Astrocyte (in vitro differentiated cells and primary cell): ENCODE results near the gene MCF2L. TPM values are rescaled to one million over a fixed set of nuclear protein-coding genes. Genes with fewer than 3 reads are reported as not detected.

ENCODE experiments used
- DNase-seq: peaks from one replicate; pipeline ENCODE4 v3.0.0-alpha.2; 2010; ENCODE audit warnings: low read depth
- FAIRE-seq: peaks from 2 replicates; lab custom pipeline; 2011; peaks lifted over from hg19 to GRCh38; lab: Jason Lieb, UNC
- H2AFZ ChIP-seq: 2 replicates; pipeline ENCODE4 v1.6.0; 2012; ENCODE audit warnings: low read depth, low read length, inconsistent platforms
- H3K27ac ChIP-seq: 2 replicates; pipeline ENCODE4 v1.5.1; 2011; ENCODE audit warnings: low read depth, low read length, inconsistent platforms
- H3K27me3 ChIP-seq: 2 replicates; pipeline ENCODE4 v1.6.0; 2011; ENCODE audit warnings: low read length, inconsistent platforms; ENCODE audit not compliant: insufficient read depth
- H3K36me3 ChIP-seq: 2 replicates; pipeline ENCODE4 v1.5.1; 2011; ENCODE audit warnings: low read length, inconsistent platforms; ENCODE audit not compliant: insufficient read depth
- H3K4me1 ChIP-seq: 2 replicates; pipeline ENCODE4 v1.5.1; 2011; ENCODE audit warnings: low read length, inconsistent platforms; ENCODE audit not compliant: insufficient read depth
- H3K4me2 ChIP-seq: 2 replicates; pipeline ENCODE4 v1.6.0; 2012; ENCODE audit warnings: low read length, inconsistent platforms
- H3K4me3 ChIP-seq: 2 replicates; pipeline ENCODE4 v1.5.1; 2011; ENCODE audit warnings: low read depth, mild to moderate bottlenecking, low read length, inconsistent platforms; ENCODE audit not compliant: insufficient read depth
- H3K79me2 ChIP-seq: 2 replicates; pipeline ENCODE4 v1.6.0; 2012; ENCODE audit warnings: mild to moderate bottlenecking, low read length, inconsistent platforms; ENCODE audit not compliant: insufficient read depth
- H3K9ac ChIP-seq: 2 replicates; pipeline ENCODE4 v1.6.0; 2012; ENCODE audit warnings: mild to moderate bottlenecking, low read length, inconsistent platforms
- H3K9me3 ChIP-seq: 2 replicates; pipeline ENCODE4 v1.5.1; 2012; ENCODE audit warnings: low read depth, mild to moderate bottlenecking, low read length, inconsistent platforms; ENCODE audit not compliant: insufficient read depth
- H4K20me1 ChIP-seq: 2 replicates; pipeline ENCODE4 v1.6.0; 2012; ENCODE audit warnings: low read length, inconsistent platforms; ENCODE audit not compliant: insufficient read depth
- H3K27ac Mint-ChIP-seq: one replicate; pipeline ENCODE4 v1.8.0; 2021; ENCODE audit warnings: mild to moderate bottlenecking, mixed read lengths; ENCODE audit not compliant: unreplicated experiment
- H3K27me3 Mint-ChIP-seq: one replicate; pipeline ENCODE4 v1.8.0; 2021; ENCODE audit warnings: low read depth, mixed read lengths; ENCODE audit not compliant: unreplicated experiment
- H3K36me3 Mint-ChIP-seq: one replicate; pipeline ENCODE4 v1.8.0; 2021; ENCODE audit warnings: low read depth, mixed read lengths; ENCODE audit not compliant: unreplicated experiment
- H3K4me1 Mint-ChIP-seq: one replicate; pipeline ENCODE4 v1.8.0; 2021; ENCODE audit warnings: low read depth, mixed read lengths; ENCODE audit not compliant: unreplicated experiment
- H3K4me3 Mint-ChIP-seq: one replicate; pipeline ENCODE4 v1.8.0; 2021; ENCODE audit warnings: mild to moderate bottlenecking, moderate library complexity, mixed read lengths; ENCODE audit not compliant: unreplicated experiment
- H3K9me3 Mint-ChIP-seq: one replicate; pipeline ENCODE4 v1.8.0; 2021; ENCODE audit warnings: mild to moderate bottlenecking, mixed read lengths; ENCODE audit not compliant: unreplicated experiment
- EZH2 ChIP-seq: IDR thresholded peaks from 2 replicates; pipeline ENCODE4 v1.6.1; 2012; ENCODE audit warnings: mild to moderate bottlenecking, low read length, inconsistent platforms; ENCODE audit not compliant: insufficient read depth
- total RNA-seq: library from RNA; stranded (reverse); gene quantifications from 2 replicates; pipeline ENCODE4 v1.2.1, GENCODE V29; 2021
- TF ChIP-seq, protein P1 (sequence below): IDR thresholded peaks from 2 replicates; pipeline ENCODE4 v1.5.1; 2011; ENCODE audit warnings: low read depth, mild to moderate bottlenecking, inconsistent platforms, low read length, moderate library complexity; ENCODE audit not compliant: insufficient read depth

MCF2L gene
- total RNA-seq, 1 donor from 2014 or later, result 3.4 TPM

DNA sequence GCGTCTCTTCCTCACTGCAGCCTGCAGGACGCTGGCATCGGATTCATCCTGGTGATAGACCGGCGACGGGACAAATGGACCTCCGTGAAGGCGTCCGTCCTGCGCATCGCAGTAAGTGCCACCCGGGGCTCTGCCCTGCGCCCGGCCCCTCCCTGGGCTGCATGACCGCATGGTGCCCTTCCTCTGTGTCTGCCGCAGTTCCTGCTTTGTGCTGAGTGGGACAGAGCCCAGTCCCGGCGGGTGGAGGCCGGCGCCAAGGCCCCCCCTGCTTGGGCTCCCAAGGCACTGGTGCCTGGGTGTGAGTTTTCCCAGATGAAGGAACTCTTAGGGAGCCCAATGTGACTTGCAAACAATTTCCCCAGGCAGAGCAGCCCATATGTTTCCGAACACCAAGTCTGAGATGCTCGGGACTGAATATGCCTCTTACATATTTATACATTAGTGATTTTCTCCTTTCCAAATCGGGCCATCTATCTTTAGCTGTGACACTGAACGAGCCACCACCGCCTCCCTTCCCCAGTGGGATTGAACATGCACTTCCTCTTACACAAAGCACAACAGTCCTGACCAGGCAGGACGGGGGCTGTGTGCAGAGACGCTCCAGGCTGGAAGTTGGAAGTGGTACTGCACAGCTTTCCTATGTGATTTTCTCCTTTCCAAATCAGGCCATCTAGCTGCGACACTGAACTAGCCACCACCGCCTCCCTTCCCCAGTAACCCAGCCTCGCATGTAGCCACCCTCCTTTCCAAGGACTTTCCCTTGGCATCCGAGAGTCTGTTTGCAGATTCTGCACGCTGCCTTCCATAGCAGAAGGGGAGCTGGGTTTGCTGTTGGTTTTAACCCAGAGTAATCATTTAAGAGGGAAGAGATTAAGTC is 76.5 kb downstream of the MCF2L start:
- Histone ChIP-seq H2AFZ (no peak overlapping the region), H4K20me1 (no peaks in the 10 kb centered on the region), H3K9ac (no peak overlapping the region), H3K9me3 (no peaks in the 10 kb centered on the region), H3K4me1 (no peaks in the 10 kb centered on the region), H3K79me2 (no peaks in the 10 kb centered on the region), H3K4me3 (no peak overlapping the region), H3K27me3 (peaks cover 10% of the 10 kb centered on the region), H3K27ac (no peak overlapping the region), H3K36me3 (no peaks in the 10 kb centered on the region), H3K4me2 (no peak overlapping the region)
- no peak overlapping the region for H3K27ac Mint-ChIP-seq
- H3K4me3 Mint-ChIP-seq, result no peak overlapping the region
- no peak for DNase-seq
- peaks cover 1% of the 10 kb centered on the region for H3K4me1 Mint-ChIP-seq
- peaks cover 4% of the 10 kb centered on the region for H3K9me3 Mint-ChIP-seq
- H3K27me3 Mint-ChIP-seq, result peaks cover 53% of the 10 kb centered on the region
- no peak for FAIRE-seq
- TF ChIP-seq EZH2, result no peak
- TF ChIP-seq, protein P1, sequence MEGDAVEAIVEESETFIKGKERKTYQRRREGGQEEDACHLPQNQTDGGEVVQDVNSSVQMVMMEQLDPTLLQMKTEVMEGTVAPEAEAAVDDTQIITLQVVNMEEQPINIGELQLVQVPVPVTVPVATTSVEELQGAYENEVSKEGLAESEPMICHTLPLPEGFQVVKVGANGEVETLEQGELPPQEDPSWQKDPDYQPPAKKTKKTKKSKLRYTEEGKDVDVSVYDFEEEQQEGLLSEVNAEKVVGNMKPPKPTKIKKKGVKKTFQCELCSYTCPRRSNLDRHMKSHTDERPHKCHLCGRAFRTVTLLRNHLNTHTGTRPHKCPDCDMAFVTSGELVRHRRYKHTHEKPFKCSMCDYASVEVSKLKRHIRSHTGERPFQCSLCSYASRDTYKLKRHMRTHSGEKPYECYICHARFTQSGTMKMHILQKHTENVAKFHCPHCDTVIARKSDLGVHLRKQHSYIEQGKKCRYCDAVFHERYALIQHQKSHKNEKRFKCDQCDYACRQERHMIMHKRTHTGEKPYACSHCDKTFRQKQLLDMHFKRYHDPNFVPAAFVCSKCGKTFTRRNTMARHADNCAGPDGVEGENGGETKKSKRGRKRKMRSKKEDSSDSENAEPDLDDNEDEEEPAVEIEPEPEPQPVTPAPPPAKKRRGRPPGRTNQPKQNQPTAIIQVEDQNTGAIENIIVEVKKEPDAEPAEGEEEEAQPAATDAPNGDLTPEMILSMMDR, result no peak
- H3K36me3 Mint-ChIP-seq, result peaks cover 2% of the 10 kb centered on the region

DNA sequence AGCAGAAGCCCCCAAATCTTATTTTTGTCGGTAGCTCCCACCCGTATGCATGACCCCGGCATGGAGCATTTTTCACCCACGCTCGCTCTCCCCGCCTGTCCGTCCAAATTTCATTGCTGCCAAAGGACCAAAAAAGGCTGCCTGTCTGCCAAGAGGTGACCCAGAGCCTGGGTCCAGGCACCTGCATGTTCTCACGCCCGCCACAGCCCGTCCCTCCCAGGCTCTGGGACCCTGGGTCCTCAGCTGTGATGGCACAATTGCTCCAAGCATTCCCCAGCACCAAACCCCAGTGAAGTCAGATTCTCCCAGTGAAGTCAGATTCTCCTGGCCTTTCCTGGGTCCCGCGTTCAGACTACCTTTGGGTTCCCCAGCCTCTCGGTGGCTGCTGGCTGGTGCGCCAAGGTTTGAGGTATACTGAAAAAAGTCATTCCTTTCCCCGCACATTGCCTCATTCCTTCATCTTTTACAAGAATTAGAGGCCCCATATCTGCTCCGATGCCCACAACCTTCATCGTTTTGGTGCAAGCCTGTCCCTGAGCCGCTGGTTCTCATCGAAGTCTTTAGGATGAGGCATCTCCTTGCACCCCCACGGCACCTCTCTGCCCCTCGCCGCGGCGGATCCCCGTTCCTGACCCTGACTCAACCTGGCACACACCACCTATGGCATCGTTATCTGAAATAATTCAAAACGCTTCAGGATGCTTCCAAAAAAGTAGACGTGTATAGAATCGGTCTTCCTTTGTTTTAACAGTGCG is 77.3 kb downstream of the MCF2L start:
- H3K9ac ChIP-seq, result no peak overlapping the region
- H3K4me3 ChIP-seq, result no peak overlapping the region
- H3K4me2 ChIP-seq, result no peak overlapping the region
- TF ChIP-seq EZH2, result no peak
- TF ChIP-seq, protein P1, result no peak
- H3K27ac Mint-ChIP-seq, result peak overlapping the region; percentile 47
- H3K36me3 Mint-ChIP-seq, result peaks cover 2% of the 10 kb centered on the region
- H3K27me3 ChIP-seq, result peaks cover 17% of the 10 kb centered on the region
- no peak overlapping the region for H2AFZ ChIP-seq
- H3K27ac ChIP-seq, result no peak overlapping the region
- peaks cover 1% of the 10 kb centered on the region for H3K4me1 Mint-ChIP-seq
- no peaks in the 10 kb centered on the region for H4K20me1 ChIP-seq
- peaks cover 48% of the 10 kb centered on the region for H3K27me3 Mint-ChIP-seq
- no peaks in the 10 kb centered on the region for H3K36me3 ChIP-seq
- H3K9me3 Mint-ChIP-seq, result peaks cover 4% of the 10 kb centered on the region
- H3K9me3 ChIP-seq, result no peaks in the 10 kb centered on the region
- FAIRE-seq, result no peak
- no peak overlapping the region for H3K4me3 Mint-ChIP-seq
- H3K4me1 ChIP-seq, result no peaks in the 10 kb centered on the region
- no peaks in the 10 kb centered on the region for H3K79me2 ChIP-seq
- no peak for DNase-seq
